ENCODE measurements around the gene CFAP20DC. TPM values are rescaled to one million over a fixed set of nuclear protein-coding genes. Genes with fewer than 3 reads are reported as not detected.

The CFAP20DC gene
- total RNA-seq, 4 donors from 2014 or later = 0.17 to 0.32 (median 0.23) TPM; not detected in 1

GRCh38 chr3:58804914-58805313 lies 244.9 kb downstream of the CFAP20DC start:
- H3K27ac ChIP-seq (replicated peaks in 1 of 4) = no peak overlapping the region
- TF ChIP-seq CTCF (IDR thresholded peaks at IDR 0.05) = no peak
- TF ChIP-seq EP300 (IDR thresholded peaks at IDR 0.05) = no peak
- no peak for TF ChIP-seq POLR2AphosphoS5 (IDR thresholded peaks at IDR 0.05)
- no peak for TF ChIP-seq POLR2A (IDR thresholded peaks at IDR 0.05; ENCODE audit: low read depth)
- no peak for DNase-seq (ENCODE audit: extremely low spot score)
- no peaks in the 10 kb centered on the region for H3K4me1 ChIP-seq
- intact Hi-C loops (cut with DNase I) = no loop called here
- H3K4me3 ChIP-seq = no peak overlapping the region
- WGBS = 60% methylated on average over 2 of the region's 2 CpGs
- H3K27me3 ChIP-seq = no peaks in the 10 kb centered on the region
- no peaks in the 10 kb centered on the region for H3K36me3 ChIP-seq
- no peaks in the 10 kb centered on the region for H3K9me3 ChIP-seq

DNA sequence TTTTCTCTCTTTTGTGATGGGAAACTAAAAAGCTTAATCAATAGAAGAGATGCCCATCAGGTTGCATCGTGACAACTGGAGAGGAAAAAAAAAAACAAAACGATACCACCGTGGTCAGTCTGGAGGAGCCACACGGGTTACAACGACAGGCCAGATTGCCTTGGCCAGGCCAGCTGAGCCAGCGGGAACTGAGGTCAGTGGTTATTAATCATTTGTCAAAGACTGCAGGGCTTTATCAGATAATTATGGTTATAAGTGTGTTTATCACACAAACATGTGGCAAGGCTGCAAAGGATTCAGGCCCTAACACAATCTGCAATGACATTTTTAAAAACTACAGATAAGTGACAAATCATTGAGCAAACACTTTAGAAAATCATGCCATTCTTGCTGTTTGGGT lies 248.3 kb downstream of the CFAP20DC start:
- Histone ChIP-seq H3K9me3 (no peaks in the 10 kb centered on the region), H3K27ac (replicated peaks in 1 of 4) (no peak overlapping the region), H3K36me3 (no peaks in the 10 kb centered on the region), H3K4me1 (no peaks in the 10 kb centered on the region), H3K4me3 (no peak overlapping the region), H3K27me3 (no peaks in the 10 kb centered on the region)
- no peak for DNase-seq (ENCODE audit: extremely low spot score)
- intact Hi-C loops (cut with DNase I) = no loop called here
- 51% methylated on average over 6 of the region's 6 CpGs for WGBS
- no peak for TF ChIP-seq POLR2AphosphoS5 (IDR thresholded peaks at IDR 0.05)
- TF ChIP-seq POLR2A (IDR thresholded peaks at IDR 0.05; ENCODE audit: low read depth) = no peak
- no peak for TF ChIP-seq EP300 (IDR thresholded peaks at IDR 0.05)
- TF ChIP-seq CTCF (IDR thresholded peaks at IDR 0.05) = no peak

GRCh38 chr3:58800940-58801339 lies 248.9 kb downstream of the CFAP20DC start:
- H3K27me3 ChIP-seq = no peaks in the 10 kb centered on the region
- no peaks in the 10 kb centered on the region for H3K4me1 ChIP-seq
- no peak for TF ChIP-seq POLR2AphosphoS5 (IDR thresholded peaks at IDR 0.05)
- intact Hi-C loops (cut with DNase I) = no loop called here
- H3K9me3 ChIP-seq = no peaks in the 10 kb centered on the region
- WGBS = 38% methylated on average over 3 of the region's 3 CpGs
- H3K4me3 ChIP-seq = no peak overlapping the region
- H3K36me3 ChIP-seq = no peaks in the 10 kb centered on the region
- H3K27ac ChIP-seq (replicated peaks in 1 of 4) = no peak overlapping the region
- DNase-seq (ENCODE audit: extremely low spot score) = no peak

DNA sequence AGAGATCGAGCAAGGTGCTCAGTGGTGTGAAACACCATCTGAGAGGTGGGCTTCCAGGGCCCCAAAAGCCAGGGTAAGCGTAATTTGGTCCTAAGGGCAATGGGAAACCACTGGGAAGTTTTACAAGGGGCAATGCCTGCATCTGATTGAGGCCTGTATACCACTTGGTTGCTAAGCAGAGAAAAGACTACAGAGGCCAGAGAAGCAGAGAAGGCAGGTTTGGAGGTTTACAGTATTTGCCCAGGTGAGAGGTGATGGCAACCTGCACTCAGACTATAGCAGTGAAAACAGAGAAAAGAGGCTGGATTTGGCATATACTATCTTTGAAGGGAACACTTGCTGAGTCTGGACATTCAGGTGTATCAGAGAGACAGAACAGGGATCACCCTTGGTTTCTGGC lies 249.8 kb downstream of the CFAP20DC start:
- no peak for TF ChIP-seq CTCF (IDR thresholded peaks at IDR 0.05)
- no peak for TF ChIP-seq POLR2AphosphoS5 (IDR thresholded peaks at IDR 0.05)
- no peak for TF ChIP-seq EP300 (IDR thresholded peaks at IDR 0.05)
- no peak for TF ChIP-seq POLR2A (IDR thresholded peaks at IDR 0.05; ENCODE audit: low read depth)
- DNase-seq (ENCODE audit: extremely low spot score) = no peak
- no peak overlapping the region for H3K27ac ChIP-seq (replicated peaks in 1 of 4)
- H3K4me1 ChIP-seq = no peaks in the 10 kb centered on the region
- no peaks in the 10 kb centered on the region for H3K36me3 ChIP-seq
- intact Hi-C loops (cut with DNase I) = no loop called here
- H3K27me3 ChIP-seq = no peaks in the 10 kb centered on the region
- WGBS = 77% methylated on average over 2 of the region's 2 CpGs
- H3K4me3 ChIP-seq = no peak overlapping the region
- no peaks in the 10 kb centered on the region for H3K9me3 ChIP-seq

DNA sequence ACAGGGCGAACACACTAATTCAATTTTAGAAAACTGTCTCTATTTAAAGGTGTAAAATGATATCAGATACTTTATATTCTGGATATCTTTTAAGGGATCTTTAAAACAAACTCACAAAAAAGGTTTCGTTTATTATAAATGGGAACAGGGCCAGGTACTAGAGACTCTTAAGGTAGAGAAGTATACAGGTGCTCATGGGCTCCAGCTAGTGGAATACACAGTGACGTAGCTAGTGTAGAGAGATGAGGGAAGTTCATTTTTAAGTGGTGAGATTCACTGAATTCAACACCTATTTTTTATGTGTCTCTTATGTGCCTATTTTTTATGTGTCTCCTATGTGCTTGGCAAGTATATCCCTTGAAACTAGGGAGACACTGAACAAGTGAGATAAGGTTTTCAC lies 250.6 kb downstream of the CFAP20DC start:
- TF ChIP-seq POLR2A (IDR thresholded peaks at IDR 0.05; ENCODE audit: low read depth) (no peak), POLR2AphosphoS5 (IDR thresholded peaks at IDR 0.05) (no peak)
- Histone ChIP-seq H3K27me3 (no peaks in the 10 kb centered on the region), H3K4me1 (no peaks in the 10 kb centered on the region), H3K4me3 (no peak overlapping the region), H3K9me3 (no peaks in the 10 kb centered on the region), H3K27ac (replicated peaks in 1 of 4) (no peak overlapping the region), H3K36me3 (no peaks in the 10 kb centered on the region)
- WGBS = 75% methylated on average over 3 of the region's 3 CpGs
- intact Hi-C loops (cut with DNase I) = no loop called here
- no peak for DNase-seq (ENCODE audit: extremely low spot score)

- H3K9me3 ChIP-seq = no peaks in the 10 kb centered on the region
These were observed 251.5 kb downstream of the CFAP20DC start for GRCh38 chr3:58798312-58798711.

More at GRCh38 chr3:58798312-58798711, 251.5 kb downstream of the CFAP20DC start:
- TF ChIP-seq POLR2A (IDR thresholded peaks at IDR 0.05; ENCODE audit: low read depth) = no peak
- no peak for TF ChIP-seq POLR2AphosphoS5 (IDR thresholded peaks at IDR 0.05)
- no peak for TF ChIP-seq CTCF (IDR thresholded peaks at IDR 0.05)
- TF ChIP-seq EP300 (IDR thresholded peaks at IDR 0.05) = no peak
- no peak overlapping the region for H3K4me3 ChIP-seq
- WGBS = 85% methylated on average over 2 of the region's 2 CpGs
- intact Hi-C loops (cut with DNase I) = no loop called here
- DNase-seq (ENCODE audit: extremely low spot score) = no peak
- no peak overlapping the region for H3K27ac ChIP-seq (replicated peaks in 1 of 4)
- H3K4me1 ChIP-seq = no peaks in the 10 kb centered on the region
- H3K27me3 ChIP-seq = no peaks in the 10 kb centered on the region
- no peaks in the 10 kb centered on the region for H3K36me3 ChIP-seq

All from esophagus muscularis mucosa (tissue), 4 donors.